NCI-H510A treated with DMSO at 0.1 percent for 48 hours (cell line): ENCODE data around the gene SFTPB.
A peak's percentile ranks its signal among the peaks of the same experiment; 100 is the strongest.
"Not testable (repeated sequence)": the region's sequence is repeated elsewhere in the genome, so short reads cannot be mapped to it uniquely, and the experiment has no call there.

ENCODE experiments used
- DNase-seq: peaks from one replicate; lab custom pipeline; 2025; lab: John Stamatoyannopoulos, UW

The SFTPB gene

GRCh38 chr2:85668009-85668856, at the start of gene SFTPB:
TSS of gene SFTPB (minus strand) at chr2:85668199. CDS start at chr2:85668183, 16 bp downstream.
- peak; percentile 95 for DNase-seq

- no peak for DNase-seq
Observed at GRCh38 chr2:85717308-85718008, 49.5 kb upstream of the SFTPB start.

- no peak for DNase-seq
Observed at GRCh38 chr2:85716346-85716914, 48.4 kb upstream of the SFTPB start.

- no peak for DNase-seq
Observed at GRCh38 chr2:85714841-85715240, 46.8 kb upstream of the SFTPB start.

- not testable (repeated sequence) for DNase-seq
Observed at GRCh38 chr2:85714421-85714820, 46.4 kb upstream of the SFTPB start.

- DNase-seq: peak; percentile 95
Observed at GRCh38 chr2:85713836-85714235, 45.8 kb upstream of the SFTPB start.

- DNase-seq: no peak
Observed at GRCh38 chr2:85712849-85713612, 45.0 kb upstream of the SFTPB start.

- no peak for DNase-seq
Observed at GRCh38 chr2:85712336-85712735, 44.3 kb upstream of the SFTPB start.

- DNase-seq: no peak
Observed at GRCh38 chr2:85711578-85712060, 43.6 kb upstream of the SFTPB start.

- peak; percentile 50 for DNase-seq
Observed at GRCh38 chr2:85710687-85711577, 42.9 kb upstream of the SFTPB start.

GRCh38 chr2:85709401-85709811, 41.4 kb upstream of the SFTPB start:
- no peak for DNase-seq

GRCh38 chr2:85708641-85709040, 40.6 kb upstream of the SFTPB start:
- DNase-seq: no peak

- DNase-seq: peak; percentile 94
Observed at GRCh38 chr2:85707304-85707703, 39.3 kb upstream of the SFTPB start.

GRCh38 chr2:85706599-85707296, 38.7 kb upstream of the SFTPB start:
- no peak for DNase-seq

GRCh38 chr2:85706063-85706462, 38.1 kb upstream of the SFTPB start:
- DNase-seq: no peak

GRCh38 chr2:85705680-85706039, 37.7 kb upstream of the SFTPB start:
- DNase-seq: peak; percentile 68

GRCh38 chr2:85704800-85705679, 37.0 kb upstream of the SFTPB start:
- no peak for DNase-seq

- DNase-seq: no peak
Observed at GRCh38 chr2:85704038-85704437, 36.0 kb upstream of the SFTPB start.

GRCh38 chr2:85703329-85703728, 35.3 kb upstream of the SFTPB start:
- DNase-seq: no peak
